ENCODE results near the gene LRRFIP2. TPM values are rescaled to one million over a fixed set of nuclear protein-coding genes. Genes with fewer than 3 reads are reported as not detected.

Gene LRRFIP2
- total RNA-seq, 1 donor from 2014 or later: 68.5 TPM

DNA sequence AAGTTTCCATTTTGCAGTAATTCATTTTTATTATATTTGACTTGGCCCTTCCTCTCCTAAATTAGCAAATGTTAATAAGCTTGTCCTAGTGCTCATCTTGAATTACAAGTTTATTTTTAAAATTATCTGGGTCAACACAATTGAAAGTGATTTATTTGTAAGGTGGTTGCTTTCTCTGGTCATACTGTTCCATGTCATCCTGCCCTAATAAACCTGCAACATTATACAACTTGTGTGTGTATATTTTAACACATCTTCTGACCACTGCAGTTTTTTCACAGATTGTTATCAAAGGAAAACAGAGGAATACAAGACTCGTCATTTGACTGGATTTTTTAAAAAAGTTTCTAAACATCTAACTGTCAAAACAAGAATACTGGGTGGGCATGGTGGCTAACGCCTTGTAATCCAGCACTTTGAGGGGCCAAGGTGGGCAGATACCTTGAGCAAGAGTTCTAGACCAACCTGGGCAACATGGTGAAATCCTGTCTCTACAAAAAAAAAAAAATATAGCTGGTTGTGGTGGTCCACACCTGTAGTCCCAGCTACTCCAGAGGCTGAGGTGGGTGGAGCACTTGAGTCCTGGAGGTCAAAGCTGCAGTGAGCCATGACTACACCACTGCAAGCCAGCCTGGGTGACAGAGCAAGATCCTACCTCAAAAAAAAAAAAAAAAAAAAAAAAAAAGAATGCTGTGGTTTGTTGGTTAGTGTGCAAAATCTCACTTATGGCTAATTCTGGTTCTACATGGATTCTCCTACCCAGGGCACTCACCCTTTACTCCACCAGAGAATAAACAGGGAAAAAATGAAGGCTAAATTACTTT is 5.0 kb upstream of the LRRFIP2 start:
- DNase-seq (ENCODE audit: extremely low spot score, unreplicated experiment): no peak
- Mint-ChIP-seq H3K4me3 (peak overlapping the region; percentile 25), H3K27me3 (no peaks in the 10 kb centered on the region), H3K36me3 (no peaks in the 10 kb centered on the region), H3K9me3 (no peaks in the 10 kb centered on the region), H3K27ac (peak overlapping the region; percentile 2), H3K4me1 (ENCODE audit: unreplicated experiment) (peaks cover 36% of the 10 kb centered on the region)
- TF ChIP-seq, protein P1, sequence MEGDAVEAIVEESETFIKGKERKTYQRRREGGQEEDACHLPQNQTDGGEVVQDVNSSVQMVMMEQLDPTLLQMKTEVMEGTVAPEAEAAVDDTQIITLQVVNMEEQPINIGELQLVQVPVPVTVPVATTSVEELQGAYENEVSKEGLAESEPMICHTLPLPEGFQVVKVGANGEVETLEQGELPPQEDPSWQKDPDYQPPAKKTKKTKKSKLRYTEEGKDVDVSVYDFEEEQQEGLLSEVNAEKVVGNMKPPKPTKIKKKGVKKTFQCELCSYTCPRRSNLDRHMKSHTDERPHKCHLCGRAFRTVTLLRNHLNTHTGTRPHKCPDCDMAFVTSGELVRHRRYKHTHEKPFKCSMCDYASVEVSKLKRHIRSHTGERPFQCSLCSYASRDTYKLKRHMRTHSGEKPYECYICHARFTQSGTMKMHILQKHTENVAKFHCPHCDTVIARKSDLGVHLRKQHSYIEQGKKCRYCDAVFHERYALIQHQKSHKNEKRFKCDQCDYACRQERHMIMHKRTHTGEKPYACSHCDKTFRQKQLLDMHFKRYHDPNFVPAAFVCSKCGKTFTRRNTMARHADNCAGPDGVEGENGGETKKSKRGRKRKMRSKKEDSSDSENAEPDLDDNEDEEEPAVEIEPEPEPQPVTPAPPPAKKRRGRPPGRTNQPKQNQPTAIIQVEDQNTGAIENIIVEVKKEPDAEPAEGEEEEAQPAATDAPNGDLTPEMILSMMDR (conservative IDR thresholded peaks at IDR 0.05): no peak

DNA sequence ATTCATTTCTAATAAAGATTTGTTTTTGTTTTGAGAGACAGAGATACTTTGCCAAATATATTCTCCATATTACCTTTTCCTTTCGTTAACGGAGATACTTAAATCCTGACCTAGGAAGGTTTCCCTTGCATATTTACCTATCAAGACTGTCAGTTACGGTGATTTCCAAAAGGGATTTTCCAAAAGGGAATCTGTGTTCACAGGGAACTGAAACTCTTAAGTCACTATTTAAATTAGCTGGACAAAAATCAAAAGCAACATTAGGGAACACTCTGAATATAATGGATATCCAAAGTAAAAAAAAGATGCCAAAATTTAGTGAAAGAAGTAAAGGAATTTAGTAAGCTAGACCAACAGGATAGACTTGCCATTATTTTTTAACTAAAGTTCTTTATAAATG is 576 bp downstream of the LRRFIP2 start:
- DNase-seq (ENCODE audit: extremely low spot score, unreplicated experiment): no peak
- peak overlapping the region; percentile 55 for H3K27ac Mint-ChIP-seq
- H3K9me3 Mint-ChIP-seq: no peaks in the 10 kb centered on the region
- no peaks in the 10 kb centered on the region for H3K27me3 Mint-ChIP-seq
- H3K36me3 Mint-ChIP-seq: peaks cover 11% of the 10 kb centered on the region
- peak overlapping the region; percentile 88 for H3K4me3 Mint-ChIP-seq
- peaks cover 42% of the 10 kb centered on the region for H3K4me1 Mint-ChIP-seq (ENCODE audit: unreplicated experiment)
- TF ChIP-seq, protein P1 (conservative IDR thresholded peaks at IDR 0.05): no peak

- Mint-ChIP-seq H3K4me1 (ENCODE audit: unreplicated experiment) (peaks cover 26% of the 10 kb centered on the region), H3K4me3 (no peak overlapping the region), H3K27me3 (no peaks in the 10 kb centered on the region), H3K36me3 (peaks cover 19% of the 10 kb centered on the region), H3K27ac (no peak overlapping the region), H3K9me3 (no peaks in the 10 kb centered on the region)
- TF ChIP-seq, protein P1 (conservative IDR thresholded peaks at IDR 0.05): no peak
- no peak for DNase-seq (ENCODE audit: extremely low spot score, unreplicated experiment)
Observed at GRCh38 chr3:37171144-37171543, 3.2 kb downstream of the LRRFIP2 start.

- H3K9me3 Mint-ChIP-seq: no peaks in the 10 kb centered on the region
- no peaks in the 10 kb centered on the region for H3K27me3 Mint-ChIP-seq
- H3K27ac Mint-ChIP-seq: no peak overlapping the region
Observed at GRCh38 chr3:37170513-37170912, 3.9 kb downstream of the LRRFIP2 start.

DNA sequence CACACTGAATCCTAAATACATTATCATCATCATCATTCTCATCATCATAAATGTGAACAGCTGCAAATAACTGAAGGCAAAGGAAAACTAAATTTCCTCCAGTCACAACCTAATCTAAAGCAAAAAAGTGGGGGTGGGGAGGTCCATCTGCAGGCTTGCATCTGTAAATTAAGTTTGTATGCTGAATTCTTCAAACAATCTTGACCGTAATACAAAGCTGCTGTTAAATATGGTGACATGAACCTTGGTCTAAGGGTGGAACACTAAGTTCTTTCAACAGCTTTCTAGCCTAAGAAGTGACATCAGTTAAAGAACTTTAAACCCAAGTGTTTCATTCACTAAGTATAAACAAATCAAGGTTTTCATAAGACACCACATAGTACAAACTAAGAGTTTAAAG is 4.3 kb downstream of the LRRFIP2 start:
- no peak overlapping the region for H3K4me3 Mint-ChIP-seq
- no peaks in the 10 kb centered on the region for H3K9me3 Mint-ChIP-seq
- TF ChIP-seq, protein P1 (conservative IDR thresholded peaks at IDR 0.05): no peak
- peaks cover 26% of the 10 kb centered on the region for H3K4me1 Mint-ChIP-seq (ENCODE audit: unreplicated experiment)
- no peaks in the 10 kb centered on the region for H3K27me3 Mint-ChIP-seq
- DNase-seq (ENCODE audit: extremely low spot score, unreplicated experiment): no peak
- peaks cover 23% of the 10 kb centered on the region for H3K36me3 Mint-ChIP-seq
- H3K27ac Mint-ChIP-seq: no peak overlapping the region

More at GRCh38 chr3:37170513-37170912, 3.9 kb downstream of the LRRFIP2 start:
- Mint-ChIP-seq H3K4me3 (no peak overlapping the region), H3K36me3 (peaks cover 23% of the 10 kb centered on the region), H3K4me1 (ENCODE audit: unreplicated experiment) (peaks cover 26% of the 10 kb centered on the region)
- no peak for DNase-seq (ENCODE audit: extremely low spot score, unreplicated experiment)
- TF ChIP-seq, protein P1 (conservative IDR thresholded peaks at IDR 0.05): no peak
